ENCODE results near the gene ZNF497. TPM values are rescaled to one million over a fixed set of nuclear protein-coding genes. Genes with fewer than 3 reads are reported as not detected.
"Not testable (repeated sequence)": the region's sequence is repeated elsewhere in the genome, so short reads cannot be mapped to it uniquely, and the experiment has no call there.

ZNF497 gene
- total RNA-seq: 1.6 TPM

DNA sequence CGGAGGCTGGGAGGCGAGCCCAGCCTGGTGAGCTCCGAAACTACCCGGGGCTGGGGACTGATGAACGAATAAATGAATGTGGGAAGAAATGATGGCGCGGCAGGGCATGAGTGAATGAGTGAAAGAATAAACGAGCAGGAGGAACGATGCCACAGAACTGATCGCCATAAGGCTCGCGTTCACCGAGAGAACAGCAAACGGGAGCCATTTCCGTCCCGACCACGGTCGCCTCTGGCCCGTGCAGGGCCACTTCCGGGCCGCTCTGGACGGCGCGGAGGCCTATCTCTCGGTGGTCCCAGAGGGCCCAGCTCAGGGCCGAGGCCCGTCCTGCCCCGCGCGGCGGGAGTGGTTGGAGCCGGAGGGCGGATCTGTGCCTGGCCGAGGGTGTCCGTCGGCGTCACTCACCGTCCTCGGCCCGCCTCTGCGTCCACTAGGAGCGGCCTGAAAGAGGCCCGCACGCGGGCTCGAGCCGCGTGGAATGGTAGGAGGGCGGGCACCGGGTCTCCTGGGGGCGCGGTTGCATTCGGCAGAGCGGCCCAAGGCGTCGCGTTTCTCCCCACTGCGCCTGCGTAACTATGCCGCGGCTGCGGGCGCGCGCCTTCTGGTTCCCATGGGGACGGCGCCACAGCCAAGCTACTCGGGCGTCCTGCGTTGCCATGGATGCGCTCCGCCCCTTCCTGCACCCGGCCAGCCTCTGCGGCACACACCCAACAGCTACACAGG is at the start of gene ZNF497:
TSS of gene ZNF497 (minus strand) at position 480 of the 723 bp plus-strand sequence. CDS start 5,116 bp downstream, outside the sequence.
- peak; percentile 96 for DNase-seq (ENCODE audit: low spot score)

DNA sequence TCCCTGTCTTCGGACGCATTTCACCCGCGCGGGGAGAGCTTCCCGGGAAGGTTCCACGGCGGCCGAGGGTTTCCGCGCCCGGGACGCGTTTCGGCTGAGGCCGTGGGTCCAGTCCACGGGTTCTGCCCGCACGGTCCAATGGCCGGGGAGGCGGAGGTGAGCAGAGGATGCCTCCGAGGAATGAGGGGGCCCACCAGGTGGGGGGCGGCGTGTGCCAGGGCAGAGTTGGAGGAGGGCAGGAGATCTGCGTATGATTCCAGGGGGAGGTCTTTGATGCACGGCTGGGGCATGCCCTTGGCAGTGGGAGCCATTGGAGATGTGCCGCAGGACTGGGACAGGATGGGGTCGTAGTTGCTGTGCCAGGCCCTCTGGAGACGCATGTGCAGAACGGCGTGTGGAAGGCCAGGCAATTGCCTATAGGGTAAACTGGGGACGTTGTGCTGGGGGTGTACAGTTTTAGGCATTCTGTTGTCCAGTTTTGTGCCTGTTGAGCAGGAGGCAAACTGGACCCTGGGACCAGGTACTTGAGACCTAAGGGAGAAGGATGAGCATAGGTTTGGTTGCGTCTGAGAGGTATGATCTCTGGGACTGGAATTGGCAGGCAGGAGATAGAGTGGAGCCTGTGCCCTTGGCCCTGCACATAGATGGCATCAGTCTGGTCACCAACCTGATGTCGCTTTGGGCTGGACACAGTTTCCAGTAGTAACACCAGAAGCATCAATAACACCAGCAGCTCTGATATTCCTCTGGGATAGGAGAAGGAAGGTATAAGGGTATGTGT is 46.6 kb upstream of the ZNF497 start:
- no peak for DNase-seq (ENCODE audit: low spot score)

DNA sequence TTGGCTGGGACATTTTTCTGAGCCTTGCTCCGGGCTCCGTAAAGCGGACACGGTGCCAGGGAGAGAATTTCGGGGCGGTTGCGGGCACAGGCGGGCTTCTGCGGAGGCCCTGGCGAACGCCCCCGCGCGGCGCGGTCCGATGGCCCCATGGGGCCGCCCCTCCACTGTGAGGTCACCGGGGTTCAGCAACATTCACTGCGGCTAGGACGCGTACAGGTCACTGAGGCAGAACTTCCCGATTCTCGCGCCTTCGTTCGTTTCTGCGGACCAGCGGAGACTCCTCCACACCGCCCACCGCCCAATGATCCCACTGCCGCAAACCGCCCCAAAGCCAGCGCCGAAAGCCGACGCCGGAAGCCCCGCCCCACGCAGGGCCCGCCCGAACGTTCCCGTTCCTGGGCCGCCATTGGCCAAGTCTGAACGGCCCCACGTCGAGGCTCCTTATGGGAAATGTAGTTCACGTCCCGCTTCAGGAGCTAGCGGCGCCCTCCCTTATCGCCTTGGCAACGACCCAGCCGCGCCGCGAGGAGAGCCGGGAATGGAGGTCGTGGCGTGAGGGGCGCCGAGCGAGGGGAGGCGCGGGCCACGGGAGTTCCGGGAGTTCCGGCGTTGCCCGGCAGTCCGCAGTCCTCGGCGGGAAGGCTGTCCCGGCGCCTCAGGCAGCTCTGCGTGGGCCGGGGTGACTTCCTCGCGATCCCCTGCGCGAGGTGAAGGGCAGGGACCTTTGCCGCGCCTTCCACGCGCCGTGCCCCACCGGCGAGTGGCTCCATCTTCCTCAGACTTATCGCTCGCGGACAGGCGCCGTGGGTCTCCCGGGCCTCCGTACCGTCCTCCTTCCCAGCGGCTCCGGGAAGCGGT is 45.8 kb upstream of the ZNF497 start, which contains the start of gene ZNF584:
TSS of gene ZNF584 (plus strand) at position 498 of the 858 bp plus-strand sequence. CDS start 499 bp downstream, outside the sequence.
- DNase-seq (ENCODE audit: low spot score): peak; percentile 96

DNA sequence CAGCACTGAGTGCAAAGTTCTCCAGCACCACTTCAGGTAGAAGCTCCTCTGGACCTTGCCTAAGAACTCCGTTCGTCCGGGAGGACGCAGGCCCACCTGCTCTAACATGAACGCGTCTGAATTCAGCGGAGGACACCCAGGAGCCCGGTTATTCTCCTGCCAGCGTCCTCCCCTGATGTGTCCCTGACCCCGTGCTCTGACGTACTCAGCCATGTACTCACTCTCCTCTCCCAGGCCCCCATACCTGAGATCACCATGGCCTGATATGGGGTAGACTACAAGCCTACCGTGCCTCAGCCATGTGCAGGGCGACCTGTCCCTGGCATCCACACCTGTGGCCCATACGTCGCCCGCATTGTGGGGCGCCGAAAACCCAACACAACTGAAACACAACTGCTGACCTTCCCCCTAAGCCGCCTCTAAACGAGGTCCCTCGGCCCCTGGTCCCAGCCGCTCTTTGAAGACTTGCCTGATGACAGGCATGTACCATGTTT is 45.2 kb upstream of the ZNF497 start:
- DNase-seq (ENCODE audit: low spot score): no peak

DNA sequence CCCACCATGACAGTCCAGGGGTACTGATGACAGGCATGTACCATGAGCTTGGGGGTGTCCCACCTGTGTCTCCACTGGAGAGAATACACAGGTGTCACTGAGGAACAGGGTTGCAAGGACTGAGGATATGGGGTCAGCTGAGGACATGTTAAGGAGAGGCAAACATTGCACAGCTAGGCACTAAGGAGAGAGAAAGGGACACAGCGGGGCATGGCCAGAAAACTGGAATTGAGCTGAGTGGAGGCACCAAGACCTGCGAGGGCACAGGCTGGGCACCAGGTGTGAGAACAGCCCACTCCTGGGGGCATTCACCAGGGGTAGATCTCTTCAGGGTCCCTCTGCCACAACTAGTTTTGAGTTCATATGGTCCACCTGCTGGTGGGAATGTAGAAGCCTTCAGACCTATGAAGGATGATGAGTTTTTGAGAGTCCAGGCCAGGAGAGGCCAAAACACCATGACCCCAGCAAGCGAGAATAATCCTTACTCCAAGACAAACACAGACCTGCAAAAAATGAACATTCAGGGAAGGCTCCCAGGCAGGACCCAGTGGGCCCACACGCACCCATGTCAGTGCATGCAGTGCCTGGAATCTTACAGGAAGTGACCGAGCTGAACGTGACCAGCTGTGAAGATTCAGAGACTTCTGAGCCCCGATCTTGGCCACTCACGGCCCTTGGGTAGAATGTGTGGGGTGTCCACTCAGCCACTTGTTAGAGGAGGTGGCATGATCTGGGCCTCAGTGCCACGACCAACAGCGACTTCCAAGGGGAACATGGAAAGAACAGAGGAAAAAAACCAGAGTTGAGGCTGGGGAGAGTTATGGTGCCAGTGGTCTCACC is 44.5 kb upstream of the ZNF497 start:
- DNase-seq (ENCODE audit: low spot score): no peak

DNA sequence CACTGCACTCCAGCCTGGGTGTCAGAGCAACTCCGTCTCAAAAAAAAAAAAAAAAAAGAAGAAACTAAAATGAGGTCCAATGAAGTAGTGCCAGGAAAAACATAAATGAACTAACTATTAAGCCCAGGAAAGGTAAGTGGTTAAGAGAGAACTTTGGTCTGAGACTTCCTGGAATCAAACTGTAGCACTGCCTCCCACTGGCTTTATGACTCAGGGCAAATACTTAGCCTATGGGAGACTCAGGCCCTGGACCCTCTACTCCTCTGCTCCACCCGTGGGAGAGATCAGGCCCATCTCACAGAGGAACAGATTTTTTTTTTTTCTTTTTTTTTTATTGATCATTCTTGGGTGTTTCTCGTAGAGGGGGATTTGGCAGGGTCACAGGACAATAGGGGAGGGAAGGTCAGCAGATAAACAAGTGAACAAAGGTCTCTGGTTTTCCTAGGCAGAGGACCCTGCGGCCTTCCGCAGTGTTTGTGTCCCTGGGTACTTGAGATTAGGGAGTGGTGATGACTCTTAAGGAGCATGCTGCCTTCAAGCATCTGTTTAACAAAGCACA is 41.4 kb upstream of the ZNF497 start:
- DNase-seq (ENCODE audit: low spot score): not testable (repeated sequence)

DNA sequence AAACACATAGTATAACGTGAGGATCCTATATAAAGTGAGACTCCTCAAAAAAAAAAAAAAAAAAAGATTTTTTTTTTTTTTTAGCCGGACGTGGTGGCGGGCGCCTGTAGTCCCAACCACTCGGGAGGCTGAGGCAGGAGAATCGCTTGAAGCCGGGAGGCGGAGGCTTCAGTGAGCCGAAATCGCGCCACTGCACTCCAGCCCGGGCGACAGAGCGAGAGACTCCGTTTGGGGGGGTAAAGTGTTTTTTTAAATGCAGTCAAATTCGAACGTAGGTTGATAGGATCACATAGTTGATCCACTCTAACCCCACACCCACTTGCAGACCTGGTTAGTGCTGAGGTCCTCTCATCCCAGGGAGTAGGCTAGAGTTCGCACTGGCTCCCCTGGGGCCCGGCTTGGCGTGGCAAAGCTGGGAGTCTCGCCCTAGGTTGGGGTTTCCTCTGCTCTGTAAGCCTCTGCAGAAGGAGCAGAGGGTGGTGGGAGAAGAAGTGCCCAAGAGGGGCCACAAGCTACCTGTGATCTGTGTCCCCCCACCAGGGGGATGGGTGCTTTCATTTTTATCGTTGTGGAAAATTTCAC is 39.4 kb upstream of the ZNF497 start:
- DNase-seq (ENCODE audit: low spot score): no peak

DNA sequence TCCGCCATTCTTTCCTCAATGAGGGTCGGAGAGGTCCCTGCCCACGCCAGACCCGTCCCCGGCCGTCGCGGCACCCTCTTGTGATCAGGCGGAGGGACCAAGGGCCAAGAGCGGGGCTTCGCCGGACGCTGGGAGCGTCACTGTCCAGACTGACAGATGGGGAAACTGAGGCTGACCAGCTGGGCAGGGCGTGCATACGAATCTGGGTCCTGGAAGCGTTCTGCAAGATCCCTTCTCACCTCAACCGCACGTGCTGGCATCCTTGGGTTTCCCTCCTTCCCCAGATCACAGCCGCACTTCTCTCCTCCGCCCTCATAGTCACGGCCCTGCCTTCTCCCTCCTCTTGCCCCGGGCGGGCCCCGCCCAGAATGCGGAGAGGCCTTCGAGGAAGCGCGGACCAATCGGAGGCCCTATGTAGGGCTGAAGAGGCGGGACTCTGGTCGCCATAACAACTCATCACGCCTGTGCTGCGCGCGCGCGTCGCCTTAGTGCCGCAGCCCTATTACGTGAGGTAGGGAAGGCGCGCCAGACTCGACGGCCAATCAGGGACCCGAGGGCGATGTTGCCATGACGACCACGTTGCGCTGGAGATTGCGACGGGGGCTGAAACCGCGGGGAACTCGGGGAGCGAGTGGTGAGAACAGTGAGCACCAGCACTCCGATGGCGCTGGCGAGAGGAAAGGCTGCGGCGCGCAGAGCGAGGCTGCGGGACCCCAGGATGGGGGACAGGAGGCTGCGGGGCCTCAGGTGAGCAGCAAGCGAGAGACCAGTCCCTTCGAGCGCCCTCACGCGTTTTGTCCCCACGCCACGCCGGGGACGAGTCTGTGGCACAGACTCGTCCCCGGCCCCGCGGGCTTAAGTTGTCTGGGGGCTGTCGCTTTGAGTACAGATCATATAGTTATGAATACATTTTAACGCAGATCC is 38.6 kb upstream of the ZNF497 start:
- DNase-seq (ENCODE audit: low spot score): peak; percentile 99

DNA sequence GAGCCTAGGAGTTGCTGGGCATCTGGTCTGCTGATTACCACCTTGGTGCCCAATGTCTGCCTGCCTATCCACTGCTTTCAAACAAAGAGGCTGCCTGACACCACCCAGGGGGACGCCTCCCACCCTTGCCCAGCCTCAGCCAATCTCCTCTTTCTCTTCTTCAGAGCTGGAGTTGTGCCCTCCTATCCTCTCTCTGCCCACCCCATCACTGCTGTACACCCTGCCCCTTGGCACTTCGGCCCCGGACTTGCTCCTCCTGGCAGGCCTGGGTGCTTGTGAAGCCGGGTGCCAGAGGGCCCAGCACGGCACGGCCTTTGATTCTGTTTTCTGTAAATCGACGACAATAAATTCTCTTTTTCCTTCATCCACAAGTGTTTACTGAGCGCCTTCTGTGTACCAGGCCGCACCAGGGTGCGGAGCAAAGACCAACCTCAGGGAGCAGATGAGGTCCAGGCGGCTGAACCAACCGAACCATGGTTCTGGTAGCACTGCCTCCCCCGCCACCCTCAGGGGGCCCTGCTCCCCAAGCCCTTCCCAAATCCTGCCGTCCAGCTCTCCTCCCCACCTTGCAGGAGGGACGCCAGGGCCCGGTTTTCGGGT is 37.9 kb upstream of the ZNF497 start:
- no peak for DNase-seq (ENCODE audit: low spot score)

DNA sequence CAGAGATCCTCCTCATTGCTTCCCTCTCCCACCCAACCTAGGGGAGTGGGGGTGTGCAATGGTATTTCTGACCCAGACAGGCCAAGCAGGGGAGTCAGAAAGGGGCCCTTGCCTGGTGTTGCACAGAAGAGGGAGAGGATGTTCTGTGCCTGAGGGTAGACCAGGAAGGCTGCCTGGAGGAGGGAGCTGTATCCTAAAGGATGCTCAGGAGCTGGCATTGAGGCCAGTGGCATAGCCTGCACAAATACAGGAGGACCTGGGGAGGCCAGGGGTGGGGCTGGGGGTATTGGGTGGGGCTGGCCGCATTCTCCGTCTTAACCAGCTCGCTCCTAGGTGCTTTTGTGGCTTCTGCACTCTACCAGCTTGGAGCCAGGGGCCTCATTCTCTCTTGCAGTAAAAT is 37.4 kb upstream of the ZNF497 start:
- DNase-seq (ENCODE audit: low spot score): no peak

DNA sequence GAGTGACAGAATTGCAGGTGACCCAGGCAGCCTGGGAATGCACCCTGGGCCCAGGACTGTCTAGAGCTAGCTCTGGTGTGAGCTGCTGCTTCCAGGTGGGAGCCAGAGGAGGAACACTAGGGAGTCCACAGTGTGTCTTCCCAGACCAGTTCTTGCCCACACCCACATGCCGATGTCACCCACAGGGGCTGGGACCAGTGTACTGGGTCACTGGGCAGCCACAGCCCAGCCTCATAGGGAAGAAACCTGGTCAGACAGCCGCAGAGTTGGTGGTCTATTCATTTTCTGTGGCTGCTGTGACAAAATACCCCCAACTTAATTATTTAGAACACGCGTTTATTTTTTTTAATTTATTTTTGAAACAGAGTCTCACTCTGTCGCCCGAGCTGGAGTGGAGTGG is 36.0 kb upstream of the ZNF497 start:
- DNase-seq (ENCODE audit: low spot score): no peak

DNA sequence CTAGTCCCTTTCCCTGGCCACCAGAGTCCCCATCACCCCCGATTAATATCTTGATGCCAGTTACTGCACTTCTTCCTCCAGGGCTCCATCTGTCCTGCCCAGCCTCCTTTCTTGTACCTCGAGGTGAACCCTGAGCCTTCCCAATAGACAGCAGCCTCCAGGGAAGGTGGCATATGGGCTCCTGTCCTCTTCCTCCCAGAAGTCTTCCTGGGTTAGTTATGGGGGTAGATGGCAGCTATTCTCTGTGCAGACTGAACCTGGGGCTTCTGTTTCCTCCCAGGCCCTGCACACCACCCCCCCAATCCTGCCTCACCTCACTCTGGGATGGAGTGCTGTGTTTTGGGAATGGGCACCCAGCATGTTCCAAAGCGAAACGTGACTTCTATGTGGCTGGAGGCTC is 35.5 kb upstream of the ZNF497 start:
- no peak for DNase-seq (ENCODE audit: low spot score)

DNA sequence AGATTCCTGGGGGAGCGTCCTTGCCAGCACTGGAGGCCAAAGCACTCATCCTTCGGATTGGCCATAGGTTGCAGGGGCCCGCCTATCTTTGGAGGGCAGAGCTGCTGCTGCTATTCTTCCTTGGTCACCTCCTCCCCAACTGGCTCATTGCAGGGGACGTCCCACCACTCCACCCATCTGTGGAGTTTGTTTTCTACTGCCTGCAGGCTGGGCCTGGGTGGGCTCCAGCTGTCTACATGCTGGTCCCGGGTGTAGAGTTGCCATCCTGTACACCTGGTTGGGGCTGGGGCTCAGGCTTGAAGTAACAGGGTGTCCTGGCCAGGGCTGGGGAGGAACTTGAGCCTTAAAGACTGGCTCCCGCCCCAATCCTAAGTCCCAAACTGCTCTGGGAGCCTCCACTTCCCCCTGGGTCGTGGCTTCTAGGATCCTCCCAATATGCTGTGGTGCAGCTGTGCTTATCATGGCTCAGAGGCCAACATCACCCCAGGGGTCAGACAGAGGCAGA is 35.0 kb upstream of the ZNF497 start:
- DNase-seq (ENCODE audit: low spot score): no peak

DNA sequence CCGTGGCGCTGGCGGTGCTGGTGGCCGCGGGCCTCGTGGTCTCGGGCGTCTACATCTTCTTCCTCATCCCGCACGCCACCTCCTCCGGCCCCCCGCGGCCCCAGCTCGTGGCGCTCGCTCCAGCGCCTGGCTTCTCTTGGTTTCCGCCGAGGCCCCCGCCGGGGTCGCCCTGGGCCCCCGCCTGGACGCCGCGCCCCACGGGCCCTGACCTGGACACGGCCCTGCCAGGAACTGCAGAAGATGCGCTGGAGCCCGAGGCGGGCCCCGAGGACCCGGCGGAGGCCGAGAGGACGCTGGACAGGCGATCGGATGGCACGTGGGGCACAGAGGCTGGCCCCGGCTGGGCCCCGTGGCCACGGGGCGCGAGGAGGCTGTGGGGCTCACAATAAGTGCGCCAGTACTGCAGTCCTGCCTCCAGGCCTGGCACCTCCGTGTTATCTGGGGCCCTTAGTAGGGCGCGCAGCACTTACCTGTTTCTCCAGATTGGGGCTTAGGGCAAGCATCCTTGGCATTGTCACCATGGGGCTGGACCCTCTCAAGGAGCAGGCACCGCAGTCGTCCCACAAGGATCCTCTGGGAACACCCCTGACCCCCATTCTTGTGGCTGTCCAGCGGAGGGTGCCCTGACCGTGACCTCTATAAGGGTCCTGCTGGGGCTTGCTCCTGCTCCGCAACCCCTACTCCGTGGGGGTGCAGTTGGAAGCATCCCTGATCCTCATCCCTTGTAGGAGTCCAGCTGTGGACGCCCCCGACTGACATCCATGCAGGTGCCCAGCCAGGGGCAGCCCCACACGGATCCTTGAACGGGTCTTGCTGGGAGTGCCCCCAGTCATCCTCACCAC is 34.4 kb upstream of the ZNF497 start:
- no peak for DNase-seq (ENCODE audit: low spot score)

DNA sequence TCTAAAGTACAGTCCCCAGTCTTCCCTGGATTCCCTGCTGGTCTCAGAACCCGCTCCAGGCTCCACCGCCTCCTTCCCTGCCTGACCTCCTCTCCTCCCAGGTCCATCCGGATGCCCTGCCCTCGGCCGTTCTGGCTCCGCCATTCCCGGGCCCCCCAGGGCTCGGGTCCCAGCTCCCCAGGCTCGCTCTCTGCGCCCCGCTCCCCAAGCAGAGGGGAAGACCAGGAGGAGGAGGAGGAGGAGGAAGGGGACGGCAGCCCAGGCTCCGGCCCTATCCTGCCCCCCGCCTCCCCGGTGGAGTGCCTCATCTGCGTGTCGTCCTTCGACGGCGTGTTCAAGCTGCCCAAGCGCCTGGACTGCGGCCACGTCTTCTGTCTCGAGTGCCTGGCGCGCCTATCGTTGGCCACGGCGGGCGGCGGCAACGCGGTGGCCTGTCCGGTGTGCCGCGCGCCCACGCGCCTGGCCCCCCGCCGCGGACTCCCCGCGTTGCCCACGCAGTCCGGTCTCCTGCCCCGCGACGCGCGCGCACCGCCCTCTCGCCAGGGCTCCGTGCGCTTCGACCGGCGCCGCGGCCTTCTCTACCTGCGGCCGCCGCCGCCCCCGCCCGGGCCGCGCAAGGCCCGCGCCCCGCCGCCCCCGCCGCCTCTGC is 33.6 kb upstream of the ZNF497 start:
- no peak for DNase-seq (ENCODE audit: low spot score)

DNA sequence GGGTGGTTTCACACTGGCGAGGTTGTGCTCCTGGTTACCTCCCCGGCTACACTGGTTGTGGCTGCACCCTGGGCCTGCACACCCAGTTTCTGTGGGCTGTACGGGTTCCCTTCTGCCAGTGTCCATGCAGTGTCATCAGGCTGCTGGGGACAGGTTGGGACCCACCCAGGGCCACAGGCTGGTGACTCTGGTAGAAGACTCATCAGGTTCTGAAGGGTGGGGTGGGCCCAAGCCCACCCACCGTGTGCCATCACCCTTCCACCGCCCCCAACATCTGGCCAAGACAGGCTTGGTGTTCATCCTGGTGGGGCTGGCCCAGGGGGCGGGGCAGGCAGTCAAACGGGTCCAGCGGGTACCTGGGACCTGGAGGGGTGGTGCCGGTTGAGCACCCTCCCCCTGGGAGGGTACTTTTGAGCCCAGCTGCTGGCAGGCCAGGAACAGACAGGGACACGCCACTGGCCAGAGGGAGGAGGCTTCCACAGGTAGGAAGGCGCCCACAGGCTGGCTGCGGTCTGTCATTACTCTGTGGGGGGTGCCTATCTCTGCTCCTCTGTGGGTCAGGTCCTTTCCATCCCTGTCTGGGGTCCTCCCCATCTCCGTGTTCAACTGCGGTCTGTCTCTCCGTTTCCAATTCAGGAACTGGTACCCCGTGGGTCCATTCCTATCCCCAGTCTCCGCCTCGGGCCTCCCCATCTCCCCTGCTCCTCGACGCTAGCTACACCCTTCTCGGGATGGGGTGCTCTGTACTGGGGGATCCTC is 32.8 kb upstream of the ZNF497 start, which contains the start of gene RNF225:
TSS of gene RNF225 (plus strand) at position 437 of the 759 bp plus-strand sequence. CDS start 434 bp downstream, outside the sequence.
- DNase-seq (ENCODE audit: low spot score): peak; percentile 88

Measured in ureter (tissue), 1 donor.